Putamen (tissue), 1 donor: ENCODE data around the gene ATP5IF1.

Experiments
- DNase-seq: peaks from one replicate; pipeline ENCODE4 v3.0.0-alpha.2; 2016; ENCODE audit warnings: low spot score

ATP5IF1 gene

GRCh38 chr1:28235755-28236655 is at the start of gene ATP5IF1:
ATP5IF1 (plus strand) TSS chr1:28236124; CDS start chr1:28236184, 60 bp downstream.
- DNase-seq: peak; percentile 99

- DNase-seq: no peak
These were observed 45.5 kb upstream of the ATP5IF1 start for GRCh38 chr1:28190337-28190979.

- no peak for DNase-seq
These were observed 44.8 kb upstream of the ATP5IF1 start for GRCh38 chr1:28190996-28191645.

- no peak for DNase-seq
These were observed 42.2 kb upstream of the ATP5IF1 start for GRCh38 chr1:28193701-28194161.

- no peak for DNase-seq
These were observed 41.4 kb upstream of the ATP5IF1 start for GRCh38 chr1:28194326-28195035.

GRCh38 chr1:28195780-28196179 is 40.1 kb upstream of the ATP5IF1 start:
- no peak for DNase-seq

- DNase-seq: no peak
These were observed 39.6 kb upstream of the ATP5IF1 start for GRCh38 chr1:28196330-28196729.

GRCh38 chr1:28197682-28198415 is 38.1 kb upstream of the ATP5IF1 start:
- DNase-seq: no peak

GRCh38 chr1:28199328-28200233 is 36.3 kb upstream of the ATP5IF1 start:
- no peak for DNase-seq

- DNase-seq: no peak
These were observed 35.6 kb upstream of the ATP5IF1 start for GRCh38 chr1:28200234-28200873.

- DNase-seq: no peak
These were observed 30.7 kb upstream of the ATP5IF1 start for GRCh38 chr1:28205243-28205642.

GRCh38 chr1:28208818-28209441 is 27.0 kb upstream of the ATP5IF1 start:
- DNase-seq: peak; percentile 74

- DNase-seq: no peak
These were observed 26.2 kb upstream of the ATP5IF1 start for GRCh38 chr1:28209700-28210099.

GRCh38 chr1:28213315-28213714 is 22.6 kb upstream of the ATP5IF1 start:
- no peak for DNase-seq

GRCh38 chr1:28229089-28229488 is 6.8 kb upstream of the ATP5IF1 start:
- no peak for DNase-seq

GRCh38 chr1:28229996-28230395 is 5.9 kb upstream of the ATP5IF1 start:
- DNase-seq: no peak

- peak; percentile 91 for DNase-seq
These were observed 3.2 kb upstream of the ATP5IF1 start, which contains the start of gene DNAJC8 for GRCh38 chr1:28232558-28233263. DNAJC8 (minus strand) TSS chr1:28233029; CDS start chr1:28232998, 31 bp downstream.

GRCh38 chr1:28233264-28233606 is 2.7 kb upstream of the ATP5IF1 start:
- DNase-seq: no peak
